GM19395 (cell line): ENCODE results near the gene CDC42BPA.
"Not testable (repeated sequence)": the region's sequence is repeated elsewhere in the genome, so short reads cannot be mapped to it uniquely, and the experiment has no call there.

Experiments
- ATAC-seq: cut with Tn5 transposase; IDR thresholded peaks from one replicate; pipeline ENCODE4 v1.9.1; 2021; ENCODE audit warnings: mild to moderate bottlenecking, moderate library complexity; ENCODE audit not compliant: unreplicated experiment

CDC42BPA gene

DNA sequence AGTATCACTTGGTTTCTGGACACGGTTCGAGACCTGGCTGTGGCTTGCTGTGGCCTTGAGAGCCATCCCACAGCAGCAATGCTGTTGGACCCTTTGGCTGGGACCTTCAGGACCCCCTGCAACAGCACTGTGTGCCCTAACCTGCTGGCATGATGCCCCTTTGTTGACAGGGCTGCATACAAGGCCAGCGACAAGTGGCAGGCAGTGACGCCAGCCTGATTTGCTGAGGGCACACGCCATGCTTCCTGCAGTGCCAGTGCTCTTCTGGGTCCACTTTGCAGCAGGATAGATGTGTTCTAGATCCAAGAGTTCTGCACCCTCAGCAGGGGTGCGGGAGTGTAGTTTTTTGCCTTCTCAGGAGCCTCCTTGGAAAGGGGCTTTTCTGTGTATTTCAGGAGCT is 345.4 kb downstream of the CDC42BPA start:
- ATAC-seq, result no peak

DNA sequence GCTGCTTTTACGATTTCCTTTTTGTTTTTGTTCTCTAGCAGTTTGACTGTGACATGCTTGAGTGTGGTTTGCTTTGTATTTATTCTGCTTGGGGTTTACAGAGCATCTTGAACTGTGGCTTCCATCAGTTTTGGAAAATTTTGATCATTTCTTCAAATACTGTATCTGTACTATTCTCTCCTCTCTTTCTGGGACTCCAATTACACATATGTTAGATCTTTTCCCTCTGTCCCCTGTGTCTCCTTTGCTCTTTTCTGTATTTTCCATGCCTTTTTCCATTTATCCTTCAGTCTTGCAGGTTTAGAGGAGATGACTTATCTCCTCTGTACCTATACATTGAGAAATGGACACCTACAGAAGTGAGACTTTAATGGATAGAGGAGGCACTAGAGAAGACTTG is 346.5 kb downstream of the CDC42BPA start:
- no peak for ATAC-seq

GRCh38 chr1:226967665-226968064 is 350.6 kb downstream of the CDC42BPA start:
- ATAC-seq, result no peak

- no peak for ATAC-seq
These were observed 351.6 kb downstream of the CDC42BPA start for GRCh38 chr1:226966683-226967082.

DNA sequence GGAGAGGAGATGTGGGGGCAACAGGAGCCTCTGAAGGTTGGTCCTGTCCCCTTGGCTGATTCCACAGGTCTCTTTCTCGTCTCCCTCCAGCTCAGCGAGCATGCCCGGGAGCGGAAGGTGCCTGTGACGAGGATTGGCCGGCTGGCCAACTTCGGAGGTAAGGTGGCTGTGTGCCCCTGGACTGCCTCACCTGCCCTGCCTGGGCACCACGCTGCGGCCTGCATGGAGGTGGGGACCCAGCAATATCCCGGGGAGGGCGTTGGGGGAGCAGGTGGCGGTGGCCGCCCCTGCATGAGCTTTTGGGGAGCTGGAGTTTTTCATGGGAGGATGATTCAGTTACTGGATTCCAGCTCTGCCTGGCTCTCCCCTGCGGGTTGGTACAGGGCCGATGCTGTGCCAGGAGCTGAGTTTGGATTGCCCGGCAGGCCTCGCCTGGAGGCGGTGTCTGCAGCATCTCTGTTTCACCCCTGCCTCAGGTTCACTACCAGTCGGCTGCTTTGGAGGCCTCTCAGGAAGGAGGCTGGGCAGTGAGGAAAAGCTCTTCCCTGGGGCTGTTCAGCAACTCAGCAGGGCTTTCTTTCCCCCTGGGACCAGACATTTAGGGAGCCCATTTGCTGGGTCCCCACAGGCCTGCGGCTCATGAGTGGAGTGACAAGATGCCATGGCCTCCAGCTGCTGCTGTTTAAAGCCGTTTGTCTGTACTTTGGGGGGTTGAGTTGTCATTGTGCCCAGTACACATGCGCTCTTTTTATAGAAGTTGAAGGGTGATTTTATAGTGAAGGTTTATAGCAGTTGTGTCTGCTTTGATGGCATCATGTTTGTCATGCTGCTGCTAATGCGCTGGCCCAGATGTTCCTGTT is 352.5 kb downstream of the CDC42BPA start:
- ATAC-seq, result no peak

- no peak for ATAC-seq
These were observed 353.4 kb downstream of the CDC42BPA start for GRCh38 chr1:226964611-226965486.

DNA sequence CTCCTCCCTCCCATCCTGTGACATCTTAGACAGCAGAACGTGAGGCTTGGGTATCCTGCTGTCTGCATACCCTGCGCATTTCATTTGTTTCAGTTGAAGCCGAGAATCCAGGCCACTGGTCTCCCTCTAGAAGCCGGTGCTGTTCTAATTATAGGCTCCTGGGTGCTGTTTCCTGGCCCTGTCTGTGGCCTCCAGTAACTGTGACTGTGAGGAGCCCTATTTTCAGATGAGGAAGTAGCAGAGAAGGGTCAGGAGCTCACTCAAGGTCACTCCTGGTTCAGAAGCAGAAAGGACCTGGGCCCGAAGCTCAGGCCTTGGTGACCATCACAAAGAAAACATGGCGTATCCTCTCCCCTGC is 354.2 kb downstream of the CDC42BPA start:
- ATAC-seq, result no peak

DNA sequence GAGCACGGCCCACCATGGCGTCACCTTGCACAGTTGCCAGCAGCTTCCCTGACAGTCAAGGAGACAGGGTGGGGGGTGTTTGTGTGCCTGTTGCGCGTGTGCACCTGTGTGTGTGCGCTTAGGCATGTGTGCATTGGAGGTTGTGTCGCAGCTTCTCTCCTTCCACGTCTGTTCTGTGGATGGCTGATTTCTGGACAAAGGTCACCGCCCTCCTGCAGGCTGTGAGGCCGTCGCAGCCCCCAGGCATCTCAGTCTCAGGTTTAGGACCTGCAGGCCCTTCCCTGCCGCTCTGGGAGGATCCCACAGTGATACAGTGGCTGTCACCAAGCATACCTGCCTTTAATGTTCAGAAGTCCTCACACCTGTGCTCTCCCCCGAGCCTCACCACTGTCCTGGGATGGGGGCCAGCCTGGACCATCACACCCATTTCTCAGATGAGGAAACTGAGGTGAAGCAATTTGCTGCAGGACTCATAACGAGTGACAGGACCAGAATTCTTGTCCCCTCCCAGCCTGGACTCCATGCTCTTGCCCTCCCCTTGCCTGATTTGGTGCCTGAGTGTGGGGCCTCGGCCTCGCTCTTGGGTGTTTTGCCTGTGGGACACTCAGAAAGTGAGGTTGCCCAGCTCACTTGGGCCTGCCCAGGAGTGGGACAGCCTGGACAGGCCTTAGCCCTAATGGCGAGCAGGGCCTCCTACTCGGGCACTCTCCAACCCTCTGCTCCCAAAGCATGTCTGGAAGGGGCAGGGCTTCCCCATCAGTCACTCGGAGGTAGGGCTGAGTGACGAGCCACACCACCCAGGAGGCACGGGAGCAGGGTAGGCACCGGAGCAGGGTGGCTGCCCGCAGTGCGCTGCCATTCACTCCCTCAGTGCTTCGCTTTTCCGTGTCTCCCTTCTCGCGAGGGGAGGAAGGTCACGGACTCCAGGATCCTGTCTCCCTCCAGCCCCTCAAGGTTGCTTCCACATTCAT is 355.6 kb downstream of the CDC42BPA start:
- ATAC-seq, result no peak

DNA sequence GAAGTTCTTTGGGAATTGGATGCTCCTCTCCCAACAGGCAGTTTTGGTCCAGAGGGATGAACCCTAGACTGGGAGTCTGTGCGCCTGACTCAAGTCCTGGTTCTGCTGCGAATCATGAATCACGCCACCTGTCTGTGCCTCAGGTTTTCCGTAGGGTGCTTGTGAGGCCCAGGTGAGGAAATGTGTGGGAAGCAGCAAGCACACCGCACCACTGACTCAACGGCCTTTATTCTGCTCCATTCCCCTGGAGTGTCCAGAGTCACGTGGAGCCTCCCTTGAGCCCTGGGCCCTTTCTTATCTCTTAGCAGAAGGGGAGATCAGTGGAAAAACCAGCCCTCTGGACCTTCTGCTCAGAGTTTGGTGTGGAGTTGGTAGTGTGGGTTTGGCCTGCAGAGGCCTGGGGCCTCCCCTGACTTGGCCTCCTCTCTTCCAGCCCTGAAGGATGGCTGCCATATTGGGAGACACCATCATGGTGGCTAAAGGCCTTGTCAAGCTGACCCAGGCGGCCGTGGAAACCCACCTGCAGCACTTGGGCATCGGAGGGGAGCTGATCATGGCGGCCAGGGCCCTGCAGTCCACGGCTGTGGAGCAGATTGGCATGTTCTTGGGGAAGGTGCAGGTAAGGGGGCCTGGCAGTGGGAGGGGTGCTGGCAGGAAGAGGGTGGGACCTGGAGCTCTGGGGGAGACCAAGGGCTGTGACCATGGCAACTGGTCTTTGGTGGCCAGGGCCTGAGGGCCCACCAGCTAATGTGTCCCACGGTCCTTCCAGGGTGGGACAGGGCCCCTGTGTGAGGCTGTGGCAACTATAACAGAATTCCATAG is 357.1 kb downstream of the CDC42BPA start:
- no peak for ATAC-seq

DNA sequence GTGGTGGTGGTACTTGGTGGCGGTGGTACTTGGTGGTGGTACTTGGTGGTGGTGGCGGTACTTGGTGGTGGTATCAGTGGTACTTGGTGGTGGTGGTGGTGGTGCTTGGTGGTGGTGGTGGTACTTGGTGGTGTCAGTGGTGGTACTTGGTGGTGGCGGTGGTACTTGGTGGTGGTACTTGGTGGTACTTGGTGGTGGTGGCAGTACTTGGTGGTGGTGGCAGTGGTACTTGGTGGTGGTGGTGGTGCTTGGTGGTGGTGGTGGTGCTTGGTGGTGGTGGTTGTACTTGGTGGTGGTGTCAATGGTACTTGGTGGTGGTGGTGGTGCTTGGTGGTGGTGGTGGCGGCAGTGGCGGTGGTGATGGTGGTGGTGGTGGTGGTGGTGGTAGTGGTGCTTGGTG is 358.0 kb downstream of the CDC42BPA start:
- no peak for ATAC-seq

GRCh38 chr1:226958300-226958699 is 360.0 kb downstream of the CDC42BPA start:
- ATAC-seq, result no peak

DNA sequence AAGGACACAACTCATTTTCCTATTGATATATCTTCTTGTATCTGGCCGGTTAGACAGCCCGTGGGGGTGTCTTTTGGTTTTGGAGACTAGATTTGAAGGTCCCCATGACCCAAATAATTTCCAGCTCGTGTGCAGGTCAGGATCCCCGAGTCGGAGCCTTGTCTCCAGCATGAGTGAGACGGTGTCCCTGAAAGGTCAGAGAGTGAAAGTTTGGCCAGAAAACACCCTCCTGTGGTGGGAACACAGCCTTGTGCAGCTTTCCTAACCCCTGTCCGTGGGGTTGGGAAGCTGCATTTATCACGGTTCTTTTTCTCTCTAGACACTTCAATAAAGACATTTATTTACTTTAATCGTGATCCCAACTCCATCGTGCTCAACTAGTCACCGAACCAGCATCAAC is 360.6 kb downstream of the CDC42BPA start:
- no peak for ATAC-seq

- ATAC-seq, result no peak
These were observed 361.2 kb downstream of the CDC42BPA start for GRCh38 chr1:226956942-226957713.

GRCh38 chr1:226955857-226956256 is 362.4 kb downstream of the CDC42BPA start:
- not testable (repeated sequence) for ATAC-seq

- ATAC-seq, result no peak
These were observed 363.5 kb downstream of the CDC42BPA start for GRCh38 chr1:226954777-226955176.

DNA sequence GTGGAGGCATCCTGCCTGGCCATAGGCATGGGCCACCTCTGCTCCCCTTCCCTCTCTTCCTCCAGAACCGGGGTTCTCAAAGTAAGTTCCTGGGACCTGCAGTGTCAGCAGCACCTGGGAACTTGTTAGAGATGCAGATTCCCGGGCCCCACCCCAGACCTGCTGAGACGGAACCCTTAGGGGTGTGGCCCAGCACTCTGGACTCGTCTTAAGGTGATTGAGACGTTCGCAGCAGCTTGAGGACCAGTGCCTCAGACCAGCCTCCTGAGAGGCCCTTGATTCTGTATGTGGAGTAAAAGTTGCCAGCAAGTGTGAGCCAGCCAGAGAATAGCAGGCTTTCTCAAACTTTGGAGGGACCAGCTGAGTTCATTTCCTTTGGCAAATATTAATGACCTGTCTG is 364.0 kb downstream of the CDC42BPA start:
- no peak for ATAC-seq

- no peak for ATAC-seq
These were observed 365.0 kb downstream of the CDC42BPA start for GRCh38 chr1:226953175-226953800.

DNA sequence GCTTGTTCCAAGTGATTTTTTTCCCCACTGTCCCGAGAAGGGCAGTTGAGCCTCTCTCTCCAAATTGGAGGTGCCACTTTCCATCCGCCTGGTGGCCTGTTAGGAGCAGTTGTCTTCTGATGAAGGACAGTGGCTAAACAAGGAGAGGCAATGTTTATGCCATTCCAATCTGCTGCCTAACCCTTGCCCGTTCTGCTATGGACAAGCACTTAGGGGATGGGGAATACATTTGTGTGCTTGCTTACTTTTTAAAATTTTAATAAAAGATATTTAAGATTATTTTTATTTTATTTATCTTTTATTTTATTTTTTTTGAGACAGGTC is 366.2 kb downstream of the CDC42BPA start:
- ATAC-seq, result no peak
